CD4-positive, alpha-beta T cell treated with Interleukin-6 for 4 hours (primary cell): ENCODE results near the gene TYW1B.
"Not testable (repeated sequence)": the region's sequence is repeated elsewhere in the genome, so short reads cannot be mapped to it uniquely, and the experiment has no call there.

ENCODE experiments used
- DNase-seq: peaks from one replicate; pipeline ENCODE4 v3.0.0-alpha.2; 2020; ENCODE audit warnings: mixed read lengths

TYW1B gene

DNA sequence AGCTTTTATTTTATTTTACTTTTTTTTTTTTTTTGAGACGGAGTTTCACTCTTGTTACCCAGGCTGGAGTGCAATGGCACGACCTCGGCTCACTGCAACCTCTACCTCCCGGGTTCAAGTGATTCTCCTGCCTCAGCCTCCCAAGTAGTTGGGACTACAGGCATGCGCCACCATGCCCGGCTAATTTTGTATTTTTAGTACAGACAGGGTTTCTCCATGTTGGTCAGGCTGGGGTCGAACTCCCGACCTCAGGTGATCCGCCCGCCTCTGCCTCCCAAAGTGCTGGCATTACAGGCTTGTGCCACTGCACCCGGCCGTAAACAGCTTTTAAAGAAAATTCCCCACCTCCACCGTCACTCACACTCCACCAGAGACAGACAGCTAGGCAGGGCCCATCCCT, 19.5 kb downstream of the TYW1B start:
- DNase-seq, result not testable (repeated sequence)

DNA sequence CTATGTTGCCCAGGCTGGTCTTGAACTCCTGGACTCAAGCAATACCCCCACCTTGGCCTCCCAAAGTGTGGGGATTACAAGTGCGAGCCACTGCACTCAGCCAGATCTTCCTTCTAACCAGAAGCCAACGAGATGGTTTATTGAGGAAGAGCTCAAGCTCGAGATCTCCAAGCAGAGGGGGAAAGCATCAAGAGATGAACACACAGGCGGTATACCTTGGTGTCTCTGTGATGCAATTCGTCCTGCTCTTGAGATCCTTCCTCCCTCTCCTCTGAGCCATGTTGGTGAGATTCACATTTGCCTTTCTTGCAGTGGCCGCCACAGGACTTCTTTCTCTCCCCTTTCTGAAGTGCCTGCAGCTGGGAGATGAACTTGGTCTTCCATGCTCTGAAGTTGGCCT, 21.1 kb downstream of the TYW1B start:
- DNase-seq, result not testable (repeated sequence)

DNA sequence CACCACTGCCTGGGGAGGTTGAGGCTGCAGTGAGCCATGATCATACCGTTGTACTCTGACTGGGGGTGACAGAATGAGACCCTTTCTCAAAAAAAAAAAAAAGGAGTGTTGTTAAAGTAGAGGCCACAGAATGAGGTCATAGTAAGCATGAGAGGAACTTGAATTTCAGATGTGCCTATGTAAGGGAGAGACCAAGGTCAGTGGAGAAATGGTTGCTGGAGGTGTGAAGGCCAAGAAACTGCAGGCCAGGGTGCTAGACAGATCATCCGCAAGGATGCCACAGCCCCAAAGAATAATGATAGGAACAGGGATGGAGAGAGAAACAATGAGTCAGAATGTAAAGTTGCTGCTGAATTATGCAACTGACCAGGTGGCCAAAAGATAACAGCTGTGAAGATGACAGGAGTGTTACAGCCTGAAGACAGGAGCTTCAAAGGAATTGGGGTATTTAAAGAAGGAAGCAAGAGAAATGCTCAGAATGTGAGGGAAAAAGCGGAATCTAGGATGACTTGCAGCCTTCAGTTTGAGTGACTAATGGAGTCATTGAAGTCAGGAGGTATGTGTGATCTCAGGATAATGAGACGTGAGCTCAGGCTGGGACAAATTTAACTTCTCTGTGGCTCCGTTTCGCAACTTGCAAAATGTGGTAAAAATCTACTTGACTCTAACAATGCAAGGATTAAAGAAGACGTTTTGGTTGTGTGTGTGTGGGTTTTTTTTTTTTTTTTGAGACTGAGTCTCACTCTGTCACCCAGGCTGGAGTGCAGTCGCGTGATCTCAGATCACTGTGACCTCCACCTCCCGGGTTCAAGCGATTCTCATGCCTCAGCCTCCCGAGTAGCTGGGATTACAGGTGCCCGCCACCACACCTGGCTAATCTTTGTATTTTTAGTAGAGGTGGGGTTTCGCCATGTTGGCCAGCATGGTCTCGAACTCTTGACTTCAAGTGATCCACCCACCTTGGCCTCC, 22.2 kb downstream of the TYW1B start:
- DNase-seq, result no peak

DNA sequence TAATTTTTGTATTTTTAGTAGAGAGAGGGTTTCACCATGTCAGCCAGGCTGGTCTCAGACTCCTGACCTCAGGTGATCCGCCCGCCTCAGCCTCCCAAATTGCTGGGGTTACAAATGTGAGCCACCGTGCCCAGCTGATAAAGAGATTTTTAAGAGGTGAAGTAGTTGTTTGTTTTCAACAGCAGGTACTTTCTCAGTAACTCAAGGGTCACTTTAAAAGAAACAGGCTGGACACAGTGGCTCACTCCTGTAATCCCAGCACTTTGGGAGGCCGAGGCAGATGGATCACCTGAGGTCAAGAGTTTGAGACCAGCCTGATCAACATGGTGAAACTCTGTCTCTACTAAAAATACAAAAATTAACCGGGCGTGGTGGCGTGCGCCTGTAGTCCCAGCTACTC, 24.2 kb downstream of the TYW1B start:
- not testable (repeated sequence) for DNase-seq

DNA sequence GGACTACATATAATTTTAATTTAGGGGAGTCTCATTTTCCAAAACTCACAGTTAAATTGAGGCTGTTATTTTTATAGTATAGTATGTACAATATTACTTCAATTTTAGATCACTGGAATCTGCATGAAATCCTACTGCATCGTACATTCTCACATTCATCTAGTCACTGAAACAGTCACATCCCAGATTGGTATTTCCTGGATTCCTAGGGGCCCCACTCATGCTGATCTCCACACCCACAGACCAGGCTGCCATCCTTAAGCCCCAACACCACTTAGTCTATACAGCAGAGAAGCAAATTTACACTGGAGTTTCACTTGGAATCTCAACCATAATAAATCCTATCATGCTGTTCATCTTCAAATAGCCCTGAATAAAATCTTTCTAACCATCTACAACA, 26.4 kb downstream of the TYW1B start:
- DNase-seq, result not testable (repeated sequence)

DNA sequence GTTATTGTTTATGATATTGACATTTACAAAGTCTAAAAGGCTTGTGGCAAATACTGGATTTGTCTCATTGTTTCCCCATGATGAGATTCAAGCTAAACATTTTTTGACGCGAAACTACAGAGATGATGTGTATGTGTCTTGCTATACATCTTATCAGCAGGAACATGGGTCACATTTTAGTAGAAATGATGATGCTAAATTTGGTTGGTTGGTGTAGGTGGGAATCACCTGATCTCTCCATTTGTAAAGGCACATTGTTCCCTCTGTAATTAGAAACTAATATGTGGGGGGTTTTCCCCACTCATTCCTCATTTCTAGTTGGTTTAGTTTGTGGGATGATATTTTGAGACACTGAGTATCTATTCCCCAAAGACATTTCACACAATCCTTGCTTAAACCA, 32.6 kb downstream of the TYW1B start:
- DNase-seq, result not testable (repeated sequence)

DNA sequence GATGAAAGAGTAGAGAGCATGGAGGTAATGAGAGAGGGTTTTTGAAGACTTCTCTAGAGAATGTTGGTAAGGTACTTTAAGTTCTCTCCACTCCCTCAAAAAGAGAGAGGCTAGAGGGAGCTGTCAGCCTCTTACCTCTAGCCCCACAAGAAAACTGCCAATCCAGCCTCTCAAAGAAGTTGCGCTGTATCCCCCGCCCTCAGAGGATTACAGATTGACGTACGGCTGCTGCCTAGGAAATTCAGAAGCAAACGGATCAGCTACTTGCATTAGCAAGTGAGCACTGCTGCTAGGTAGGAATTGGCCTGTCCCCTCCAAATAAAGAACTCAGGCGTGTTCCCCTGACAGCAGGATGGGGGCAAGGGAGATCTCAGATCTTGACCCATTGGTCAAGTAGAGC, 34.2 kb downstream of the TYW1B start:
- no peak for DNase-seq

DNA sequence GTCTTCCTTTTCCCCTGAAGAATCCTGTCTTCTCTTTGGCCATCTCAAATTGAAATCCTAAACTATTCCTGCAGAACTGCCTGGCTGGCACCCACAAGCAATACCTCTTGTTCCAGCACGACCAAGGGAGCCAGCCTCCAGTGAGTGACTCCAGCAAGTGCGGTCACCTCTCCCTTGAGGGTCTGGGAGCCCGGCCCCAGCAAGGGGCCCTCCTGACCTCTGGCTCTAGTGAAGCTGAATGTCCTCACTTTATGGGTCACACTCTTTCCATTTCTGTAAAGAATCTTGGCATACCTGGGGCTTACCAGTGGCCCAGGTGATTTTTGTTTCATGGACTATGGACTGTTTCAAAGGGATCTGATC, 37.3 kb downstream of the TYW1B start:
- DNase-seq, result not testable (repeated sequence)

DNA sequence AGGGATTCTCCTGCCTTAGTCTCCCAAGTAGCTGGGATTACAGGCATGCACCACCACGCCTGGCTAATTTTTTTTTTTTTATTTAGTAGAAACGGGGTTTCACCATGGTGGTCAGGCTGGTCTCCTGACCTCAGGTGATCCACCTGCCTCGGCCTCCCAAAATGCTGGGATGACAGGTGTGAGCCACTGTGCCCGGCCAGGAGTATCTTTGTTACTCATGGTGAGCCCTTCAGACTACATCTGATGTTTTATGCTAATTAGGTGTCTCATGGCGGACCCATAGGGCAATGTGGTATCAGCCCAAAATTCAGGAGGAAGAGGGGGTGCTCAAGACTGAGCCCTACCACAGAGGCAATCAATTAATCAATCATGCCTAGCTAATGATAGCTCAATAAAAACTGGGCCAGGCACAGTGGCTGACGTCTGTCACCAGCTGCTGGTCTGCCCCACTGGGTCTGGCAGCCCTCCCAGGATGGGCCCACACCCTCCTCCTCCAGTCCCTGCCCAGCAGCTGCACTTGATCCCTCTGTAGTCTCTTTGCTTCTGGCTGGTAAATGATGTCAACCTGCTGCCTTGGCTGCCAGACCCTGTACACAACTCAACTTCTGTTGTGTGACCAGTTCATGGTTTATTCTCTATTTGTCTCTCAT, 37.8 kb downstream of the TYW1B start:
- not testable (repeated sequence) for DNase-seq

DNA sequence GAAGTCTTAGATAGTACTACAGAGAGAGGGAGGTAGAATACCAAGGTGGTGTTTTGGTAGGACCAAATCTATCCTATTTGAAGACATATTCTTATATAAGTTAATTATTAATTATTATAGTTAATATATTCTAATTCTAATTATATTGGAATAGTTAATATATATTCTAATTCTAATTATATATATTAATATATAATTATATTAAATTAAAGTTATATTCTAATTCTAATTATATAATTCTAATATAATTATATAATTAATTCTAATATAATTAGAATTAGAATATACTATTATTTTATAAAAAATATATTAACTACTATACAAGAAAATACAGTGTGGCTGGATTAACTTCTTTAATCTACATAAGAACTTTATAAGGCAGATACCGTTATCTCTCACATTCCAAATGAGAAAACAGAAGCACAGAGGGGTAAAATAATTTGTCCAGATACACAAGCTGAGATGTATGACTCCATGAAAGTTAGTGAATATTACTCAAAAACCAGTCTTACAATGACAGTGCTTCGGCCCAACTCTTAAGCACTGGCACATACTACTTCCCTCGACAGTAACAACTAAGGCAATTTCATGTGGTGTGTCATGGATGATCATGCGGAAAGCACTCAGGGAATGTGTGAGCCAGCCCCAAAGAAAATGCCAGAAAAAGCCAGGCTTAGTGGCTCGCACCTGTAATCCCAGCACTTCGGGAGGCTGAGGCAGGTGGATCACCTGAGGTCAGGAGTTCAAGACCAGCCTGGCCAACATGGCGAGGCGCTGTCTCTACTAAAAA, 42.6 kb downstream of the TYW1B start:
- DNase-seq, result no peak

DNA sequence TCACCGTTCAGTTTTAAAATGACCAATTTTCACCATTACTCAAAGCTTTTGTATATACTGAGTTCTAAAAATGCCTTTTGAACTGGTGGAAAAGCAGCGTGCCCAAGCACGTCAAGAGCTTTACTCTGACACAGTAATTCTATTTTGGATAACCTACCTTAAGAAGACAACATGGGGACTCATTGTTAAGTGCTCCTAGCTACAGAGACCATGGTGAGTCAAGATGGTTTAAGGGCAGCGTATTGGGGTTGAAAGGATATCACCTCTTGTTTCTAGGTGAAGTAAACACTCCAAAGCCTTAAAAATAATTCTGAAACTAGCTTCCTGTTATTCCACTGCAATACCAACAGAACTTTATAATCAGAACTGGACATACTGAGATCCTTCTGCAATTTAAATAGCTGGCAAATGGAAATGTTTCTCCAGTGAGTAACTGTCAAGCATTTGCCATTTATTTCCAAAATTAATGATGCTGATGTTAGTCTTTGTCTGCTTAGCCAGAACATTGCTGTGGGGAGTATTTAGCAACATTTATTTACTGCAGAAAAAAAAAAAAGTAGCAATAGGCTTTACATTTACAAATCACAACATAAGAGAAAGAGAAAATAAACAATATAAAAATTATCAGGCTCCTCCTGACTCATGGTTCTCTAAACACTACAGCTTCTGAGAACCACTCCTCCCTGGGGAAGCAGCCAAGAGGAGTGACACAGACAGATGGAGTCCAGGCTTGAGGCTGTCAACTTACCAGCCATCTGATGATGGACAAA, 44.2 kb downstream of the TYW1B start:
- not testable (repeated sequence) for DNase-seq

DNA sequence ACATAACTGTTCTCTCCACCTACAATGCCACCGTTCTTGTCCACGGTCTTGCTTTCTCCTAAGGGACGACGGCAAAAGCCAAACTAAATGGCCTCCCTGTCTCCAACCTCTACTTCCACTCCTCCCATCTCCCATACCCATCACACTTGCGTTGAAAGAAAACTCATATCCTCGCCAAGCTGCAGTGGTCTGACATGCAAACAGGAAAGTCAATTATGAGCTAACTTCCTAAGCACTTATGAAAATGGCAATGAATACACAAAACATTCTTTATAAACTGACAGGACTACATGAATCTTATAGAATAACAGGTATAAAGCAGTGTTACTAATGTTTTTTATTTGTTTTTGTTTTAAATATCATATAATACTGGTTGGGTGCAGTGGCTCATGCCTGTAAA, 46.4 kb downstream of the TYW1B start:
- DNase-seq, result no peak

DNA sequence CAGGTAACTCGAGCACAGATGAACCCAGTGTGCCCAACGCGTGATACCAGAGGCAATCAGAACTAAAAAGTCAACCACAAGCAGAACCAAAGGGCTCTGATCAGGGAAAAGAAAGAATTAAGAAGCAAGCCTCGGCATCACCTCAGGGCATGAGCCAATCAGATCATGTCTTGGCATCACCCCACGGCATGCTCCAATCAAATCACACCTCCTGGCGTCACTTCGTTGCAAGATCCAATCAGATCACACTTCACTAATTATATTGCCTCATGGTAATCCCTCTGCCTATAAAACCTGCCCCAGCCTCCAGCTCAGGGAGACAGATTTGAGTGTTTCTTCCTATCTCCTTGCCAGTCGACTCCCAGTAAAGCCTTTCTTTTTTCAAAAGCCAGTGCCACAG, 46.8 kb downstream of the TYW1B start:
- no peak for DNase-seq

DNA sequence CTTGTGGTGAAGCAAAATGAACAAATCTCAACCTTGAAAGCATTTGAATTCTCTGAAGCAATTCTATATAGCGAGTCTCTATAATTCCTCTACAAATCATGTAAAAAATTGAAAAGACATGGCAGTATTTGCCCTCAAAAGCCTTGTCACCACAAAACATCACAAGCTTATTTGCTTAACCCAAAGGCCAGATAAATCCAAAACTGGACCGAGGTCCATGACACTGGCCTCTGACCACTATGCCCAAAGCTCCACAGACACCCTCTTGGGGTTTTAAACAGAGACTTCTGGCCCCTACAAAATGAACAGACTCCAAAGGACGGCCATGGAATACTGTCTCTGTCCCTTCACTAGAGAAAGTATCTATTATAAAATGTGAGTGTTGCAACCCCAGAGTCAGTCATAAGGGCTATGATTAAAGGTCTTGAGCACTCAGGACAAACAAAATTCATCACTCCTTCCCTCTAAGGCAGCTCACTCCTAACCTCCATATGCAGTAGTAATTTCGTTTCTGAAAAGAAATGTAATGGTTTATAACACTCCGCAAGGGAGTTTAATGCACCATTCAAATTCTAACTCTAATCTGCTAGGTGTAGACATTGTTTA, 47.6 kb downstream of the TYW1B start:
- DNase-seq, result not testable (repeated sequence)

DNA sequence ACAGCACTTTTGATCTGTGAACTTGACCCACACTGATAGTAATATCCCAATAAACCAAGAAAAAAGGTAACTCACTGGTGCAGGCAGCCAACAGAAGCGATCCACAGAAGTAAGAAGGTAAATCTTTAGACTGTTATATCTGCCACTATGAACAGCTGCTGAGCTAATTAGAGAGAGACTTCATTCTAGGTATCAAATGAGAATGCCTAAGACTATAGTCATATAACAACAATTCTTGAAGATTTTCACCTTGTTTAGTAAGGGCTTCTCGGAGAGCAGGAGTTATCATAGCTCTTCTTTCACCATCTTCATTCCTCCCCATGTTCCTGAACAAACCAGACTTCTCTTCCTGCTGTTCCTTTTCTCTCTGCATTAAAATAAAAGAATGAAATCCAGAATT, 50.8 kb downstream of the TYW1B start:
- DNase-seq, result not testable (repeated sequence)

DNA sequence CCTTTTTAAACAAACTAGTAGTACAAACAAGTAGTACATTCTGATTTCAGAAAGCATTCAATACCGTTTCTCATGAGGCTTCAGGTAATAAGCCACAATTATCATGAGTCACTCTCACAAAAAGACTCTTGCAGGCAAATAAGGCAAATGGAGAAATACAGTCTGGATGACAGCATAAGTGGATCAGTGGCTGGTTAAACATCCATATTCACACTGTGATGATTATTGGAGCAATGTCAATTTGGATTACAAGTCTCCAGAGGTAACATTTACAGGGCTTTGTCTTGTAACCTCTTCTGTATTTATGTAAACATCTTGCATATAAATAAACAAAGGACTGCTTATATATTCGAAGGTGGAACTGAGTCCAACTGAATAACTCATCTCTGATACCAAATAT, 55.4 kb downstream of the TYW1B start:
- not testable (repeated sequence) for DNase-seq

DNA sequence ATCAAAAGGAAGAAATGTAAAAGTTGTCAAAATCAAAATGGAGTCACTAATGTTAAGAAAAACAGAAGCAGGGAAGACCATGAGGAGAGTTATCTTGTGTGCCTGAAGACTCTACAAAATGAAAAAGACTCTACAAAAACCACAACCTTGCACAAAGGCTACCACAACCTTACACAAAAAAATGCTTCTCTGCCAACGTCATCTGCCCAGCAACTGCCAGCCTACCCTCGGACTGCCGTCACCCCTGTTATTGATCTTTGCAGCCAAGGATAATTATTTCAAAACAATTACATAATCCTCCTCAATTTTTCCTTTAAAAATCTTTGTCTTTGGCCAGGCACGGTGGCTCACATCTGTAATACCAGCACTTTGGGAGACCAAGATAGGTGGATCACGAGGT, 61.0 kb downstream of the TYW1B start:
- DNase-seq, result not testable (repeated sequence)

DNA sequence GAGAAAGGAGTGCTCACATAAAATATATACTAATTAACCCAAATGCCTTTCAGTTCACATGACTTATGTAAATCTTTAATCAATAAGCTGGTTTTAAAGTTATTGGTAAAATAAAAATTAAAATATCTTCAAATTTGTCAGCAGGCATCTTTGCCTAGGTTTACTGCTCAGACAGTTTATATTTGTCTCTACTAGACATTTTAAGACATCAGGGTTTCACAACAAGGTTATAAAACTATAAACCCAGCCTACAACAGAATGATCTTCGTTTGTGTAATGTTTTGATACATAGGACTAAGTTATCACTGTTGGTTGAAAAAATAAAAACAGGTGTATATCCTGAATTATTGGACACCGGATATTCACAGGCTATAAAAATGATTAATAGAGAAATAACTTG, 67.4 kb downstream of the TYW1B start:
- DNase-seq, result no peak

DNA sequence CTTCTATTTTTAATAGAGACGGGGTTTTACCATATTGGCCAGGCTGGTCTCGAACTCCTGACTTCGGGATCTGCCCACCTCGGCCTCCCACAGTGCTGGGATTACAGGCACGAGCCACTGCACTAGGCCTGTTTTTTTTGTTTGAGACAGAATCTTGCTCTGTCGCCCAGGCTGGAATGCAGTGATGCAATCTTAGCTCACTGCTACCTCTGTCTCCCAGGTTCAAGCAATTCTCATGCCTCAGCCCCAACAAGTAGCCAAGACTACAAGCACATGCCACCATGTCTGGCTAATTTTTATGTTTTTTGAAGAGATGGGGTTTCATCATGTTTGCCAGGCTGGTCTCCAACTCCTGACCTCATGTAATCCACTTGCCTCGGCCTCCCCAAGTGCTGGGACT, 73.7 kb downstream of the TYW1B start:
- no peak for DNase-seq

DNA sequence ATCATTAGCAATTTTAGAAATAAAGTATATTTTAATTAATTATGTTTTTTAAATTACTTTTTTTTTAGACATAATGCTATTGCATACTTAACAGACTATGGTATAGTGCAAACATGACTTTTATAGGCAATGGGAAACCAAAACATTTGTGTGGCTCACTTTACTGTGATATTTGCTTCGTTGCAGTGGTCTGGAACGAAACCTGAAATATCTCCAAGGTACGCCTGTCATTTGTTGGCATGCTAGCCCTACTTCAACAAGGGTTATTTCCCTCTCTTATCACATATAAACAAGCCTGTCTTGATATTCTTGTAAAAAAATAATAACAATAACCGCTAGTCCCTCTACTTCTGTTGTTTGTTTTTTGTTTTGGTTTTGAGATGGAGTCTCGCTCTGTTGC, 74.2 kb downstream of the TYW1B start:
- DNase-seq, result no peak

DNA sequence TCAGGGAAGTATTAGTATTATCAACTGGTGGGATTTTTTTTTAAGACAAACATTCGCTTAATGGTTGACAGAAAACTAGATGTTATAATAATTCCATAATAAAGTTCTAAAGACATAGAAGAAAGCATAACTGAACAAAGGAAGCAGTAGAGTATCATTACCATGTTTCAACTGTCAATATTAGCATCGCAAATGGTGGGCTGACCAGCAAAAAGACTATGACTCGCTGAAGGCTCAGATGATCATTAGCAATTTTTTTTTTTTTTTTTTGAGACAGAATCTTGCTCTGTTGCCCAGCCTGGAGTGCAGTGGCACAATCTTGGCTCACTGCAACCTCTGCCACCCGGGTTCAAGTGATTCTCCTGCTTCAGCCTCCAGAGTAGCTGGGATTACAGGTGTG, 74.8 kb downstream of the TYW1B start:
- DNase-seq, result not testable (repeated sequence)

DNA sequence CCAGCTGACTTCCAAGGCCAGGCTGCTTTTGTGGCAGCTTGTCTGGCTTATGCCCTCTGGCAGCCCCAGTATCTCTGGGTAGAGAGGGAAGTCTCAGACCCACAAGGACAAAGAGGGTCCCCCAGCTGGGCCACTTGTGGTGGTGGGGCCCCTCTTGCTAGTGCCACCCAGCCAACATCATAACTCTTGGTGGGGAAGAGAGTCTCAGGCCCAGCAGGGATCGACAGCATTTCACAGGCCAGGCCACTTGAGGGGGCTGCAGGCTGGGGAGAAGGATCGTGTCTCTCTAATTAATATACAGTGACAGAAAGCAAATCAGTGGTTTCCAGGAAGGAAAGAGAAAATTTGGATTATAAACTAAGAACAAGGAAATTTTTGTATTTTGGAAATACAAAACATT, 76.0 kb downstream of the TYW1B start:
- DNase-seq, result no peak
